ENCODE measurements around the gene GABRA5.

Gene GABRA5

GRCh38 chr15:26968806-26969205 is 101.9 kb downstream of the GABRA5 start:
- H3K4me3 ChIP-seq (ENCODE audit: low read depth, low read length): no peak overlapping the region
- no peak for TF ChIP-seq CTCF (IDR thresholded peaks at IDR 0.05; ENCODE audit: borderline replicate concordance, insufficient read depth, low read depth, low read length)

GRCh38 chr15:26970712-26971210 is 103.9 kb downstream of the GABRA5 start, which contains the start of gene GABRG3:
TSS of gene GABRG3 (plus strand) at chr15:26971181.
- no peak within 1 kb of the TSS for H3K4me3 ChIP-seq (ENCODE audit: low read depth, low read length)
- TF ChIP-seq CTCF (IDR thresholded peaks at IDR 0.05; ENCODE audit: borderline replicate concordance, insufficient read depth, low read depth, low read length): no peak

- no peak for TF ChIP-seq CTCF (IDR thresholded peaks at IDR 0.05; ENCODE audit: borderline replicate concordance, insufficient read depth, low read depth, low read length)
- no peak overlapping the region for H3K4me3 ChIP-seq (ENCODE audit: low read depth, low read length)
Observed at GRCh38 chr15:26971271-26972018, 104.6 kb downstream of the GABRA5 start.

GRCh38 chr15:26972636-26973035 is 105.8 kb downstream of the GABRA5 start:
- no peak for TF ChIP-seq CTCF (IDR thresholded peaks at IDR 0.05; ENCODE audit: borderline replicate concordance, insufficient read depth, low read depth, low read length)
- no peak overlapping the region for H3K4me3 ChIP-seq (ENCODE audit: low read depth, low read length)

GRCh38 chr15:26974120-26974780 is 107.4 kb downstream of the GABRA5 start:
- TF ChIP-seq CTCF (IDR thresholded peaks at IDR 0.05; ENCODE audit: borderline replicate concordance, insufficient read depth, low read depth, low read length): no peak
- no peak overlapping the region for H3K4me3 ChIP-seq (ENCODE audit: low read depth, low read length)

- TF ChIP-seq CTCF (IDR thresholded peaks at IDR 0.05; ENCODE audit: borderline replicate concordance, insufficient read depth, low read depth, low read length): no peak
- no peak overlapping the region for H3K4me3 ChIP-seq (ENCODE audit: low read depth, low read length)
Observed at GRCh38 chr15:26981492-26981891, 114.6 kb downstream of the GABRA5 start.
